ENCODE results near the gene IFFO2. TPM values are rescaled to one million over a fixed set of nuclear protein-coding genes. Genes with fewer than 3 reads are reported as not detected.
A peak's percentile ranks its signal among the peaks of the same experiment; 100 is the strongest.

The IFFO2 gene
- total and polyA plus RNA-seq, 2 of the 13 experiments (the other 11 are each of a cell fraction or from before 2014, with no cell fraction given), result 7.3 to 16.7 TPM

DNA sequence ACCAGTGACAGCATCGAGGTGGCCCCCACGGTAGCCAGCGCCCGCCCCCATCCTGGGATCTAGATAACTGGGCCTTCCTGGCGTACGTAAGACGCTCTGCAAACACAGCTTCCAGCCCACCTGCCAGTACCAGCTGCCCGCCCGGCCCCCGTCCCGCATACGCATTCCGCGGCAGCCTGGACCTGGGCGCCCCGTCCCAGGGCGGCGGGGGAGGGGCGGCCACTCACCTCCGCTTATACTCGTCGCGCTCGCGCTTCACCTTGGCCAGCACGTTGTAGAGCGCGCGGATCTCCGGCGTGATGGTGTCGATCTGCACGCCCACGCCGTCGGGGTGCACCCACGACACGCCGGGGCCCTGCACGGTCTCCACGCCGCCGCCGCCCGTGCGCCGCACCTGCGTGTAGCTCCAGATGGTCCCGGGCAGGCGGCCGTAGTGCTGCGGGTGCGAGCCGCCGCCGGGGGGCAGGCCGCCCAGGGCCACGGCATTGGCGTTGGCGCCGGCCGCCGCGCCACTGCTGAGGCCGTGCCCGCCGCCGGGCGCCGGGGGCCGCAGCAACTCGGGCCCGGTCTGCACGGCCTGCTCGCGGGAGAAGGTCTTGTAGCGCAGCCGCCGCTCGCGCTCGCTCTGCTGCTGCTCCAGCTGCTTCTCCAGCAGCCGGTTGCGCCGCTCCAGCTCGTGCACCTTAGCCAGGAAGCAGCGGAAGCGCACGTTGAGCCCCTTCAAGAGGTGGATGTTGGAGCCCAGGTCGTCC lies 859 bp downstream of the IFFO2 start (continued):
- TF ChIP-seq, protein P1, sequence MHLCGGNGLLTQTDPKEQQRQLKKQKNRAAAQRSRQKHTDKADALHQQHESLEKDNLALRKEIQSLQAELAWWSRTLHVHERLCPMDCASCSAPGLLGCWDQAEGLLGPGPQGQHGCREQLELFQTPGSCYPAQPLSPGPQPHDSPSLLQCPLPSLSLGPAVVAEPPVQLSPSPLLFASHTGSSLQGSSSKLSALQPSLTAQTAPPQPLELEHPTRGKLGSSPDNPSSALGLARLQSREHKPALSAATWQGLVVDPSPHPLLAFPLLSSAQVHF (CRISPR knock-in tag; IDR thresholded peaks at IDR 0.05), result no peak
- peak; percentile 30; the same call in 1 of the 2 replicates for TF ChIP-seq KAT7 (CRISPR knock-in tag; IDR thresholded peaks at IDR 0.05; ENCODE audit: borderline replicate concordance)
- no peak for TF ChIP-seq NFYB (CRISPR knock-in tag; IDR thresholded peaks at IDR 0.05)
- TF ChIP-seq NPAS2 (CRISPR knock-in tag; IDR thresholded peaks at IDR 0.05; ENCODE audit: borderline replicate concordance), result no peak
- TF ChIP-seq SSRP1 (CRISPR knock-in tag; IDR thresholded peaks at IDR 0.05), result no peak
- no peak for TF ChIP-seq NR3C1 (CRISPR knock-in tag; IDR thresholded peaks at IDR 0.05)
- no peak for TF ChIP-seq ZNF496 (CRISPR knock-in tag; IDR thresholded peaks at IDR 0.05; ENCODE audit: insufficient replicate concordance)
- no peak for TF ChIP-seq ZNF136 (CRISPR knock-in tag; IDR thresholded peaks at IDR 0.05; ENCODE audit: low read depth)
- no peak for TF ChIP-seq ZNF570 (CRISPR knock-in tag; IDR thresholded peaks at IDR 0.05; ENCODE audit: borderline replicate concordance)
- TF ChIP-seq ZNF225 (CRISPR knock-in tag; IDR thresholded peaks at IDR 0.05), result 0 out of 2 replicates have a peak, but pooled peaks have one; percentile 35
- no peak for TF ChIP-seq ZFP36 (IDR thresholded peaks at IDR 0.05; ENCODE audit: borderline replicate concordance, low read depth, low read length, partially characterized antibody)
- TF ChIP-seq CCDC6 (CRISPR knock-in tag; IDR thresholded peaks at IDR 0.05), result peak; percentile 61; the same call in 1 of the 2 replicates
- TF ChIP-seq ZNF205 (CRISPR knock-in tag; IDR thresholded peaks at IDR 0.05), result no peak
- TF ChIP-seq HHEX (CRISPR knock-in tag; IDR thresholded peaks at IDR 0.05), result no peak
- TF ChIP-seq PITX1 (CRISPR knock-in tag; IDR thresholded peaks at IDR 0.05), result 0 out of 2 replicates have a peak, but pooled peaks have one; percentile 19
- no peak for TF ChIP-seq CEBPG (CRISPR knock-in tag; IDR thresholded peaks at IDR 0.05)
- TF ChIP-seq NFRKB (IDR thresholded peaks at IDR 0.05), result no peak
- TF ChIP-seq ZNF17 (CRISPR knock-in tag; IDR thresholded peaks at IDR 0.05), result no peak
- no peak for TF ChIP-seq RELA (CRISPR knock-in tag; IDR thresholded peaks at IDR 0.05)
- TF ChIP-seq NFKBIZ (CRISPR knock-in tag; IDR thresholded peaks at IDR 0.05), result no peak
- TF ChIP-seq PLRG1 (conservative IDR thresholded peaks at IDR 0.05), result no peak
- TF ChIP-seq, protein P2, sequence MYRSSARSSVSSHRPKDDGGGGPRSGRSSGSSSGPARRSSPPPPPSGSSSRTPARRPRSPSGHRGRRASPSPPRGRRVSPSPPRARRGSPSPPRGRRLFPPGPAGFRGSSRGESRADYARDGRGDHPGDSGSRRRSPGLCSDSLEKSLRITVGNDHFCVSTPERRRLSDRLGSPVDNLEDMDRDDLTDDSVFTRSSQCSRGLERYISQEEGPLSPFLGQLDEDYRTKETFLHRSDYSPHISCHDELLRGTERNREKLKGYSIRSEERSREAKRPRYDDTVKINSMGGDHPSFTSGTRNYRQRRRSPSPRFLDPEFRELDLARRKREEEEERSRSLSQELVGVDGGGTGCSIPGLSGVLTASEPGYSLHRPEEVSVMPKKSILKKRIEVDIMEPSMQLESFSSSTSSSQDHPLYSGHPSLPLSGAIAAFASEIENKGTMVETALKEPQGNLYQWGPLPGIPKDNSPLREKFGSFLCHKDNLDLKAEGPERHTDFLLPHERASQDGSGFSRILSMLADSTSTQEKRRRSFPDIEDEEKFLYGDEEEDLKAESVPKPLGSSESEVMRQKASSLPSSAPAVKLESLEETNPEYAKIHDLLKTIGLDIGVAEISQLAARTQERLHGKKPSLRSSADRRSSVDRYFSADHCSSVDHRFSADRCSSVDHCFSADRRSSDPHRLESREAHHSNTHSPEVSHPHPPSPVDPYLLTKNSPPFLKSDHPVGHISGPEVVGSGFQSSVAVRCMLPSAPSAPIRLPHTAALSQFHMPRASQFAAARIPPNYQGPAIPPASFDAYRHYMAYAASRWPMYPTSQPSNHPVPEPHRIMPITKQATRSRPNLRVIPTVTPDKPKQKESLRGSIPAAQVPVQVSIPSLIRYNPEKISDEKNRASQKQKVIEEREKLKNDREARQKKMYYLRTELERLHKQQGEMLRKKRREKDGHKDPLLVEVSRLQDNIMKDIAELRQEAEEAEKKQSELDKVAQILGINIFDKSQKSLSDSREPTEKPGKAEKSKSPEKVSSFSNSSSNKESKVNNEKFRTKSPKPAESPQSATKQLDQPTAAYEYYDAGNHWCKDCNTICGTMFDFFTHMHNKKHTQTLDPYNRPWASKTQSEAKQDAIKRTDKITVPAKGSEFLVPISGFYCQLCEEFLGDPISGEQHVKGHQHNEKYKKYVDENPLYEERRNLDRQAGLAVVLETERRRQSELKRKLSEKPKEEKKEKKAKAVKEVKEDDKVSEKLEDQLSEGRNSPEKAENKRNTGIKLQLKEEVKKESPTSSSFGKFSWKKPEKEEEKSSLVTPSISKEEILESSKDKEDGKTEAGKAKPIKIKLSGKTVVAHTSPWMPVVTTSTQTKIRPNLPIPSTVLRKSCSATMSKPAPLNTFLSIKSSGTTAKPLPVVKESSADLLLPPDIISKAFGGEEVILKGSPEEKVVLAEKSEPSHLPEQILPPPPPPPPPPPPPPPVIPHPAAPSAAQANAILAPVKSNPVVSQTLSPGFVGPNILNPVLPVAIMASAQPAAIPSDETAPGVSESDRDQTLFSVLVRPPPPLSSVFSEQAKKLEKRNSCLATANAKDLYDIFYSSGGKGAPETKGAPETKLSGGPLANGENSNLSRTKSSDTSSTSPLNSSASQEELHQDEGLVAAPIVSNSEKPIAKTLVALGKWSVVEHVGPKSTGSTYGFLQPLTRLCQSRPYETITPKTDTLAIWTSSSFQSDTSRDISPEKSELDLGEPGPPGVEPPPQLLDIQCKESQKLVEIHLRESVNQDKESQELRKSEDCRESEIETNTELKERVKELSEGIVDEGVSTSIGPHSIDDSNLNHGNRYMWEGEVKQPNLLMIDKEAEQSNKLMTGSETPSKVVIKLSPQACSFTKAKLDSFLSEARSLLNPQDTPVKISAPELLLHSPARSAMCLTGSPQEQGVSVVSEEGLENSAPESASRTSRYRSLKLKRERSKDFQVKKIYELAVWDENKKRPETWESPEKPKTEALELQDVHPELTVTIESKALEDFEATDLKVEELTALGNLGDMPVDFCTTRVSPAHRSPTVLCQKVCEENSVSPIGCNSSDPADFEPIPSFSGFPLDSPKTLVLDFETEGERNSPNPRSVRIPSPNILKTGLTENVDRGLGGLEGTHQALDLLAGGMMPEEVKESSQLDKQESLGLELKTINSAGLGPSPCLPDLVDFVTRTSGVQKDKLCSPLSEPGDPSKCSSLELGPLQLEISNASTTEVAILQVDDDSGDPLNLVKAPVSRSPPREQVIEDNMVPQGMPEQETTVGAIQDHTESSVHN (CRISPR knock-in tag; IDR thresholded peaks at IDR 0.05), result no peak
- TF ChIP-seq TRIM24 (CRISPR knock-in tag; IDR thresholded peaks at IDR 0.05), result no peak
